GM19099 (cell line): ENCODE measurements around the gene WNT7A.

ENCODE experiments used
- POLR2A ChIP-seq: IDR thresholded peaks from 3 replicates; pipeline ENCODE4 v1.6.1; 2011; ENCODE audit warnings: low read depth; ENCODE audit not compliant: insufficient read length; ENCODE audit errors: extremely low read depth

WNT7A gene

DNA sequence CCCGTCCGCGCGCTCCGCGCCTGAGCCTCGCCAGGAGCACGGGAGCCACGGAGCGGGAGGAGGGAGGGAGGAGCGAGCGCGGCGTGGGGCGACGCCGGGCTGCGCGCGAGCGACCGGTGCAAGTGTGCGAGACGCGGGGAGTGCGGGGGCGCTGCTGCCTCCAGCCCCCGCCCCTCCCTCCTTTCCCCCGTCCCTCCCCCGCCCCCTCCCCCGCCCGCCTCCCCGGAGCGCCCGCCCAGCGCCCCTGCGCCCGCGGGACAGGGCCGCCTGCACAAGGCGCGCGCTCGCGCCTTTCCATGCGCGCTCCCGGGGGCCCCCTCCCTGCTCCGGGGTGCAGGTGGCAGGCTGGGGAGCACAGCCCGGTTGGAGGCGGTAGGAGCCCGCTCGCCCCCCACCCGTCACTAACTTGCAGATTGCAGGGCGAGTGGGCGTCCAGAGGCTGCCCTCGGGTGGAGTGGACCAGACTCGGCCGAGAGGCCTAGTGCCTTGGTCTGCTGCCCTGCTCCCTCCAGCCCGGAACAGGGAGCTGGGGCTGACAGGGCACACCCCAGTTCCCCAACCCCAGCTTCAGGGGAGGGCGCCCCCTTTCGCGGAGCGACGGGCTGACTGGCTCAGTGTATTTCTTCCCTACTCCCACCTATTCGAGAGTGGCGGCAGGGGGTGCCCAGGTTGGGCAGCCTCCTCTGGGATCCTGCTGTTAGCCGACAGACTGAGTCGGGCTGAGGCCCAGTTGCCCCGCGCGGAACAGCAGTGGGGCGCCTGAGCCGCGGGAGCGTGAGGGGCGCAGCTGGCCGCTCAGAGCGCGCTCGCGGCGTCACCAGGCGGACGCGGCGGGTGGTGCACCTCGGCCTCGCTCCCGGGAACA lies at the start of gene WNT7A:
TSS of gene WNT7A (minus strand) at position 126 of the 865 bp plus-strand sequence. CDS start 255 bp downstream, outside the sequence.
- TF ChIP-seq POLR2A = no peak

GRCh38 chr3:13927295-13927694 lies 47.4 kb upstream of the WNT7A start:
- no peak for TF ChIP-seq POLR2A

DNA sequence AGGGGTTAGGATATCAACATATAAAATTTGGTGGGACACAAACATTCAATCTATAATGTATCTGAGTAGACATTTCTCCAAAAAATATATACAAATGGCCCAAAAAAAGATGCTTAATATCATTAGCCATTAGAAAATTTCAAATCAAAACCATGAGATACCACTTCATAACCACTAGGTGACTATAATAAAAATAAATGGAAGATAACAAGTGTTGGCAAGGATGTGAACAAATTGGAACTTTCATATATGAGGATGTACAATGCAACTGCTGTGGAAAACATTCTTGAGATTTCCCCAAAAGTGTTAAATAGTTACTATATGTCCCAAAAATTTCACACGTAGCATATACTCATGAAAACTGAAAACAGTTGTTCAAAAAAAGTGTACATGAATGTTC lies 36.5 kb upstream of the WNT7A start:
- no peak for TF ChIP-seq POLR2A

- TF ChIP-seq POLR2A = no peak
These were observed 22.9 kb upstream of the WNT7A start for GRCh38 chr3:13902648-13903238.

GRCh38 chr3:13901935-13902584 lies 22.2 kb upstream of the WNT7A start:
- no peak for TF ChIP-seq POLR2A

DNA sequence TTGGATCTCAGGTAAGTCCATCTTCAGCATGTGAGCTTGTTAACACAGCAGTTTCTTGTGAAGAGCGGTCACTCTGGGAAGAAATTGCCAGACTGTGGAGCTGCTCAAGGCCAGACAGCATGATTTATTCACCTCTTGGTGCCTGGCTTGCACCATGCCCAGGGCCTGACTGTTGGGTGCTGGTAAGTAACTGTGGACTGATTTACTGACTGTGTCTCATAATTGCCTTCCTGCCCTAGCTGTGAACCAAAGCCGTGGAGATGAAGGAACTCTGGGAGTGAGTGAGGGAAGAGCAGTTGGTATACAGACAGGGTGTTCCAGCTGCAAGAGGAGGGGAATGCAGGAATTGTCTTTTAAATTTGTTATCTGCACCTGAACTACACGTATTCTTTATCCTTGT lies 18.5 kb upstream of the WNT7A start:
- no peak for TF ChIP-seq POLR2A

- no peak for TF ChIP-seq POLR2A
These were observed 16.7 kb upstream of the WNT7A start for GRCh38 chr3:13896473-13897154.

- TF ChIP-seq POLR2A = no peak
These were observed 15.6 kb upstream of the WNT7A start for GRCh38 chr3:13895155-13896105.

DNA sequence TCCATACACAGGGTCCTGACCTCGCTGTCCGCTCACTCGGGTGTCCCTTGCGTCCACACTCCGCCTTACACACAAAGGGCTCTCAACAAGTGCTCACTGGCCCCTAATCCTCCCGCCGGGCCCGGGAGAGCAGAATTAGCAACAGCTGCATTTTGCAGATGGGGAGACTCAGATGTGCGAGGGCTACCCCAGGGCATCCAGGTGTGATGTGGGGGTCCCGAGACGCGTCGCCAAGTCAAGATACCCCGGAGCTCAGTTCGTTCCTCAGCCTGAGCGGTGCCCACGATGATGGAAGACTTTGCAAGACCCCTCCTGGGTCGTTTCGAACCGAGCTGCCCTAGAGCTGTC lies 14.9 kb upstream of the WNT7A start:
- TF ChIP-seq POLR2A = no peak

DNA sequence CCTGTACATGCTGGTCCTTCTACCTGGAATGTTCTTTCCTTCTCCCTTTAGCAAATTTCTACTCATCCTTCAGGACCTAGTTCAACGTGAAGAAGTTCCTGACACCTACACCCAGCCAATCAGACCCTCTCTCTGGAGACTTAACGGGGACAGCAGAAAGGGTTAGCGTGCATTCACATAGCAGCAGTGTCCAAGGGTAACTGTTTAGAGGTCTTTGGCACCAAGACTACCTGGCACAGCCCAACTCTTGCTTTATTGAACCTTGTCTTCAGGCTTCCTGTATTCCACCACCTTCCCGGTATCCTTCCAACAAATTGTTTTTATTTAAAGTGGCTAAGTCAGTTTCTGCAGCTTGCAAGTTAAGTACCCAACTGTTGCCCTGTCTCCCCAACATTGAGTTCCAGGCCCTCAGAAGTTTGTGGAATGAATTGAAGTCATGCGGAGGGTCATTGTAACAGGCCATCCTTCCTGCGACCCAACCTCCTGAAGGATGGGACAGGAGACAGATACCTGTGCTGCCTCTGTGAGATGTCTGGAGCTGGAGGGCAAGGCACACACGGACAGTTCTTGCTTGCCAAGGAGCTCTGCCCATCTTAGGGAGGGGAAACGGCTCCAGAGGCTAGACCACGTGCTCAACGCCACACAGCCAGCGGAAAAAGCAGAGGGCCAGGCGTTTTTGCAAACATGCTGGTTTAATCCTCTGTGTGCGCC lies 14.4 kb upstream of the WNT7A start:
- no peak for TF ChIP-seq POLR2A

GRCh38 chr3:13892304-13892703 lies 12.4 kb upstream of the WNT7A start:
- no peak for TF ChIP-seq POLR2A

- TF ChIP-seq POLR2A = no peak
These were observed 11.7 kb upstream of the WNT7A start for GRCh38 chr3:13891492-13892073.

GRCh38 chr3:13891017-13891392 lies 11.1 kb upstream of the WNT7A start:
- no peak for TF ChIP-seq POLR2A
